SU-DHL-6 (cell line): ENCODE measurements around the gene YTHDC1.

Source experiments
- EZH2phosphoT487 ChIP-seq: fragments of 200-600 bp; sonication (generic), shearing (Covaris generic); conservative IDR thresholded peaks from 2 replicates; pipeline ENCODE4 v1.6.1; 2018; ENCODE audit warnings: mild to moderate bottlenecking, antibody characterized with exemption, low read length, moderate library complexity, mixed read lengths
- TF ChIP-seq, protein P1 (sequence below): fragments of 200-600 bp; sonication (generic); IDR thresholded peaks from one replicate; pipeline ENCODE4 v1.5.1; 2017; ENCODE audit warnings: antibody characterized with exemption, mild to moderate bottlenecking, low read length, moderate library complexity; ENCODE audit not compliant: insufficient read depth, poor library complexity, severe bottlenecking

DNA sequence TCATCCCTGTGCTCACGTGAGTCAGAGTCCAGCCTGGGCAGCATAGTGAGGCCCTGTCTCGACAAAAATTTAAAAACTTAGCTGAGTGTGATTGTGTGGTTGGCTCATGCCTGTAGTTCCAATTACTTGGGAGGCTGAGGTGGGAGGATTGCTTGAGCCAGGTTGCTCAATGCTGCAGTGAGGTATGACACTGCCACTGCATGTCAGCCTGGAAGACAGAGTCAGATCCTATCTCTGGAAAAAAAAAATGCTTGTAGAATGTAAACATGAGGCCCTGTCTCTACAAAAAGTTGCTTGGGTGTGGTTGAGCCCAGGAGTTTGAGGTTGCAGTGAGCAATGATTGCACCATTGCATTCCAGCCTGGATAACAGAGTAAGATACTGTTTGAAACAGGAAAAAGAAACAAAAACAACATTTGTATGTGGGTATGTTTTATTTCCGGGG, 11.3 kb upstream of the YTHDC1 start:
- TF ChIP-seq, protein P1, sequence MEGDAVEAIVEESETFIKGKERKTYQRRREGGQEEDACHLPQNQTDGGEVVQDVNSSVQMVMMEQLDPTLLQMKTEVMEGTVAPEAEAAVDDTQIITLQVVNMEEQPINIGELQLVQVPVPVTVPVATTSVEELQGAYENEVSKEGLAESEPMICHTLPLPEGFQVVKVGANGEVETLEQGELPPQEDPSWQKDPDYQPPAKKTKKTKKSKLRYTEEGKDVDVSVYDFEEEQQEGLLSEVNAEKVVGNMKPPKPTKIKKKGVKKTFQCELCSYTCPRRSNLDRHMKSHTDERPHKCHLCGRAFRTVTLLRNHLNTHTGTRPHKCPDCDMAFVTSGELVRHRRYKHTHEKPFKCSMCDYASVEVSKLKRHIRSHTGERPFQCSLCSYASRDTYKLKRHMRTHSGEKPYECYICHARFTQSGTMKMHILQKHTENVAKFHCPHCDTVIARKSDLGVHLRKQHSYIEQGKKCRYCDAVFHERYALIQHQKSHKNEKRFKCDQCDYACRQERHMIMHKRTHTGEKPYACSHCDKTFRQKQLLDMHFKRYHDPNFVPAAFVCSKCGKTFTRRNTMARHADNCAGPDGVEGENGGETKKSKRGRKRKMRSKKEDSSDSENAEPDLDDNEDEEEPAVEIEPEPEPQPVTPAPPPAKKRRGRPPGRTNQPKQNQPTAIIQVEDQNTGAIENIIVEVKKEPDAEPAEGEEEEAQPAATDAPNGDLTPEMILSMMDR, result no peak
- TF ChIP-seq EZH2phosphoT487, result no peak
